ENCODE results near the gene ZNF524.

DNA sequence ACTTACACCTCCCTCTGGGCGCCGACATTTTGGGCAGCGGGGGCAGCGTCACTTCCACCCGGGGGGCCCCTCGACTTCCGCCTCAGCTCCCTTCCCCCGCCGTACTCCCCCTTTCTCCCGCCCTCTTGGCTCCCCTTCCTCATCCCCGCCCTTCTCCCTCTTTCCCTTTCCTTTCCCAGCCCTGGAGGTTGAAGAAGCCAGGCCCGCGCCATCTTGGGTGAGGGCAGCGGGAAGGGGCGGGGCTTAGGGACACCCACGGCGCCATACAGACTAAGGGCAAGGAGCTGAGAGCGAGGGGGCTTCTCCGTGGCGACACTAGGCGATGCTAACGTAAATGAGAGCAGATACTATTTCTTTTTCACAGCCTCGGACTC, 633 bp upstream of the ZNF524 start, which contains the start of gene FIZ1:
- TF ChIP-seq, protein P1, sequence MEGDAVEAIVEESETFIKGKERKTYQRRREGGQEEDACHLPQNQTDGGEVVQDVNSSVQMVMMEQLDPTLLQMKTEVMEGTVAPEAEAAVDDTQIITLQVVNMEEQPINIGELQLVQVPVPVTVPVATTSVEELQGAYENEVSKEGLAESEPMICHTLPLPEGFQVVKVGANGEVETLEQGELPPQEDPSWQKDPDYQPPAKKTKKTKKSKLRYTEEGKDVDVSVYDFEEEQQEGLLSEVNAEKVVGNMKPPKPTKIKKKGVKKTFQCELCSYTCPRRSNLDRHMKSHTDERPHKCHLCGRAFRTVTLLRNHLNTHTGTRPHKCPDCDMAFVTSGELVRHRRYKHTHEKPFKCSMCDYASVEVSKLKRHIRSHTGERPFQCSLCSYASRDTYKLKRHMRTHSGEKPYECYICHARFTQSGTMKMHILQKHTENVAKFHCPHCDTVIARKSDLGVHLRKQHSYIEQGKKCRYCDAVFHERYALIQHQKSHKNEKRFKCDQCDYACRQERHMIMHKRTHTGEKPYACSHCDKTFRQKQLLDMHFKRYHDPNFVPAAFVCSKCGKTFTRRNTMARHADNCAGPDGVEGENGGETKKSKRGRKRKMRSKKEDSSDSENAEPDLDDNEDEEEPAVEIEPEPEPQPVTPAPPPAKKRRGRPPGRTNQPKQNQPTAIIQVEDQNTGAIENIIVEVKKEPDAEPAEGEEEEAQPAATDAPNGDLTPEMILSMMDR (IDR thresholded peaks at IDR 0.05): no peak
- no peak for TF ChIP-seq POLR2A (IDR thresholded peaks at IDR 0.05)
